Inflammatory macrophage treated with lipopolysaccharide for 4 hours (primary cell): ENCODE data around the gene LGALS3.

ENCODE experiments used
- DNase-seq: peaks from one replicate; pipeline ENCODE4 v3.0.0-alpha.2; 2020

The LGALS3 gene

DNA sequence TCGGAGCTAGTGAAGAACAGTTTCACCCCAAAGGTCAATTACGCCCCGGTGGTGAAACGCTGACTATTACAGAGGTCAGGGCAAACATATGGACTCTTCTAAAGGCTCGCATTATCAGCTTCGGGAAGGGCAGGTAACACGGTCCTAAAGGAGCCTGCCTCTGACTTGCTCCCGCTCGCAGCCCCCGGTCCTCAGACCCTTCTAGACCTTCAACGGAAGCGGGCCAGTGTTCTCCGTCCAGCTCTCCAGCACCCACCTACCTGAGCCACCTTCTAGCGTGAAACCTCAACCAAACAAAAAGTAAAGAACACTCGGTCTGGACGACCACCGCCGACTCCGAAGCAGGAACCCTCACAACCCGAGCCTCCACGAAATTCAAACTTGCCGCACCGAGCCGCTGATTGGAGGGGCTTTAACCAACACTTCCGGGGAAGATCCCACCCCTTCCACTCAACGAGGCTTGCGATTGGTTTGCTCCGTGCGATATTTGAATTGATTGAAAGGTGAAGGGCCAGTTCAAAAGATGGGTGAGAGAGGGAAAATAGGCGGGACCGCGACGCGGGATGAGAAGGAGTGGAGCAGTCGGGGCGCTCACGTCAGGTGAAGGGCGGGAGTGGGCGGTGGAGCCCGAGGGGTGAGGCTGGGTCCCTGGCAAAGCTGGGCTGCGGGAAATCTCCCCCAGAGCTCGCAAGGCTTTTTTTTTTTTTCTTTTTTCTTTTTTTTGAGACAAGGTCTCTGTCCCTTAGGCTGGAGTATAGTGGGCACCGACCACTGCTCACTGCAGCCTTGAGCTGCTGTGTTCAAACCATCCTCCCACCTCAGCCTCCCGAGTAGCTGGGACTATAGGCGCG, 62.4 kb downstream of the LGALS3 start, which contains the start of gene DLGAP5:
Gene DLGAP5, minus strand, starts transcription at position 383 of the 851 bp plus-strand sequence. CDS start 2,406 bp downstream, outside the sequence.
- peak; percentile 95 for DNase-seq

DNA sequence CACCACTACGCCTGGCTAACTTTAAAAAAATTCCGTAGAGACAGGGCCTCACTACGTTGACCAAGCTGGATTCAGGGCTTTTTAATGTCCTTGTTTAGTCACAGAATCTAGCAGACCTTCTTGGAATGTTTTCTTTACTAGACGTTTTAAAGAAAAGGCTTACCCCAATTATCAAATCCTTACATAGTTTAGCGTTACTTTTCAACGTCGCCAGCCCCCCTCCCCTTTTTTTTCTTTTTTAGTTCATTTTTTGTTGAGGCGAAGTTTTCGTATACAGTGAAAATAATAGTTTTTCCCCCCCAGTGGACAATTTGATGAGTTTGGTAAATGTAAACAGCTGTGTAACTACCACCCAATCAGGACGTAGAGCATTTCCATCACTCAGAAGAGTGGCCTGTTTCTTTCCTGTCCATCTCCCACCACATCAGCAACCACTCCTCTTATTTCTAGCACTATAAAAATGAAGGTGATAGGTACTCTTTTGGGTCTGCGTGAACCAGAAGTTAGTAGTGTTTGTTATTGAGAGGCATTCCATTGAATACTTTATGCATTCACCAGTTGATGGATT, 63.1 kb downstream of the LGALS3 start:
- DNase-seq, result no peak

DNA sequence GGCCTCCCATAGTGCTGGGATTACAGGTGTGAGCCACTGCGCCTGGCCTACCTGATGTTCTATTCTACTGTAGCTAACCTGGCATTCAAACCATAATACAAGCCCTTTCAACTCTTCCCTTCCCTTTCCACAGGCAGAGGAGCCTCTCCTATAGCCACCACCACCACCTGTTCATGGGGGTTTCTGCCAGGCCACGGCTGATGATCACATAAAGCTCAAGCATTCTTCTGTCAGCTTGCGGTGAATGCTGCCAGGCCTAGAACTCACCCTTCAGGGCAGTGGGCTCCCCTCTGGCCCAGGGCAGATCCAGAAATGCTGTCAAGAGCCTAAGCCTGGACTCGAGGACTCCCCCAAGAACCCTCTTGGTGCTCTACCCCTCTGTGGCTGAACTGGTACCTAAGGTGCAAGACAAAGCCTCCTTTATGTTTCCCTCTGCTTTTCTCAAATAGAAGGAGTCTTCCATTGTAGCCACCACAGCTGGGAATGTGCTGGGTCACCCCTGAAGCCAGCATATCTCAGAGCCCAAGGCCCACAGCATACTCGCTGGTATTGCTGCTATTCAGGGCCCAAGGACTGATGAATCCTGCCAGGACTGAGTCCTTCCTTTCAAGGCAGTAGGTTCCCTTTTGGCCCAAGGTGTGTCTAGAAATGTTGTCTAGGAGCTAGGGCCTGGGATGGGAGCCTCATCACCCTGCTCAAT, 65.8 kb downstream of the LGALS3 start:
- DNase-seq, result no peak
